EH (cell line): ENCODE data around the gene C1QA.

Experiments
- DNase-seq: peaks from one replicate; pipeline ENCODE4 v3.0.0-alpha.2; 2015; ENCODE audit warnings: low read depth

Gene C1QA

GRCh38 chr1:22612671-22613571 is 23.5 kb upstream of the C1QA start:
- DNase-seq = no peak

- DNase-seq = no peak
Measured at GRCh38 chr1:22613572-22613918, 22.9 kb upstream of the C1QA start.

GRCh38 chr1:22613951-22614350 is 22.5 kb upstream of the C1QA start:
- no peak for DNase-seq

- no peak for DNase-seq
Measured at GRCh38 chr1:22615886-22616285, 20.5 kb upstream of the C1QA start.

- DNase-seq = no peak
Measured at GRCh38 chr1:22616571-22616970, 19.9 kb upstream of the C1QA start.

- no peak for DNase-seq
Measured at GRCh38 chr1:22618056-22618455, 18.4 kb upstream of the C1QA start.

GRCh38 chr1:22619252-22619651 is 17.2 kb upstream of the C1QA start:
- no peak for DNase-seq

GRCh38 chr1:22619798-22620197 is 16.6 kb upstream of the C1QA start:
- DNase-seq = no peak

GRCh38 chr1:22621761-22622160 is 14.7 kb upstream of the C1QA start:
- no peak for DNase-seq

- DNase-seq = peak; percentile 36
Measured at GRCh38 chr1:22625262-22625925, 11.0 kb upstream of the C1QA start.

- DNase-seq = no peak
Measured at GRCh38 chr1:22626237-22627157, 9.9 kb upstream of the C1QA start.

GRCh38 chr1:22627331-22627730 is 9.1 kb upstream of the C1QA start:
- no peak for DNase-seq

- no peak for DNase-seq
Measured at GRCh38 chr1:22628698-22629444, 7.6 kb upstream of the C1QA start.

GRCh38 chr1:22629886-22630285 is 6.5 kb upstream of the C1QA start:
- no peak for DNase-seq

- DNase-seq = no peak
Measured at GRCh38 chr1:22633697-22634463, 2.5 kb upstream of the C1QA start.

GRCh38 chr1:22635436-22635835 is 992 bp upstream of the C1QA start:
- no peak for DNase-seq

- DNase-seq = no peak
Measured at GRCh38 chr1:22636927-22637326, 499 bp downstream of the C1QA start.

- no peak for DNase-seq
Measured at GRCh38 chr1:22637907-22638445, 1.5 kb downstream of the C1QA start.

GRCh38 chr1:22638476-22639234 is 2.2 kb downstream of the C1QA start:
- no peak for DNase-seq

- DNase-seq = peak; percentile 60
Measured at GRCh38 chr1:22639286-22639685, 2.9 kb downstream of the C1QA start.
